GM12872 (cell line): ENCODE data around the gene ARL6IP6.

ENCODE experiments used
- CTCF ChIP-seq: IDR thresholded peaks from 3 replicates; pipeline ENCODE4 v1.5.1; 2011; ENCODE audit warnings: low read depth, mild to moderate bottlenecking, low read length, moderate library complexity; ENCODE audit not compliant: insufficient read depth

Gene ARL6IP6

GRCh38 chr2:152759290-152760072 lies 41.1 kb downstream of the ARL6IP6 start:
- no peak for TF ChIP-seq CTCF

DNA sequence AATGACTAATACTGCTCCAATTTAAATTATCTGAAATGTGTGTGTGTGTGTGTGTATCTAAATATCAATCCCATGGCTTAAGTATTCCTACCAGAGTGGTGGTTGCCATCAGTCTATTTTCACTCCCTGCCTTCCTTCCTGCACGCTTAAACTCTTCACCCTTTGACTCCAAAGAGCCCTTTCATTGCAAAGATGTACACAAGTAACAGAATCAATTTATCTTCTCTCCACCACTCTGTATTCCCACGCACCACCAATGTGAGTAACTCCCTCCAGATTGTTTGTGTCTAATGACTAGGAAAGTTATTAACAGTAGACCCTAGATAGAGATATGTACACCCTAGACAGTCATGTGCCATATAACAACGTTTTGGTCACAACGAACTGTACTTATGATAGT lies 42.8 kb downstream of the ARL6IP6 start:
- no peak for TF ChIP-seq CTCF

DNA sequence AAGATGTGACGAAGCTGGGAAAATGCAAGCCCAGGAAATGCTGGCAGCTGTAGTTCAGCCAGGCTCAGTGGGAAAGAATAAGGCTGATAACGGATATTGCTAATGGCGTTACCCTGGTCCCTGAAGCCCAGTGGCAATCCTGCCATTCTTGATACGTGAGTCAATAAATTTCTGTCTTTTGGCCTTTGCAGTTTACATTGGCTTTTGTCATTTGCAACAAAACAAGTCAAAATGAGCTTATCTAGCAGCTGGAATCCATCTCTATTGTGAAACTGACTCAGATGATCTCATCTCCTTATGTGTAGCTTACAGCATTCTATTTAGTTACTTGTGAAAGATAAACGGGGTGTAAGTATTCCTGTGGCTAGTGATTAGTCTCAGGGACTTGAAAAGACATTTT lies 43.8 kb downstream of the ARL6IP6 start:
- TF ChIP-seq CTCF: no peak

DNA sequence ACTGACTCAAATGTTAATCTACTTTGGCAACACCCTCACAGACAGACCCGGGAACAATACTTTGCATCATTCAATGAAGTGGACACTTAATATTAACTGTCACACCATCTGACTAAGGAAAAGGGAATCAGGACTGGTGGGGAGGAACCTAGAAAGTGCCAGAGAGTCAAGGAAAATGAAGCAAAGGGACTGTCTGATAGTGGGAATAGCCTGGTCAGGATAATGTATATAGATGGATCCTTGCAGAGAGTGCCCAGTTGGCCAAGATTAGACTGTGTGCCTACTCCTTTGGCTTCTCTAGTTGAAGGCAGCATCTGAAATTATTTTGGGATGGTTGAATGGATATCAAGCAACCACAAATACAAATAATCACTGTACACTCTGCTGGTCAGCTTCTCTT lies 45.2 kb downstream of the ARL6IP6 start:
- no peak for TF ChIP-seq CTCF

- no peak for TF ChIP-seq CTCF
Measured at GRCh38 chr2:152766928-152767327, 48.5 kb downstream of the ARL6IP6 start.

DNA sequence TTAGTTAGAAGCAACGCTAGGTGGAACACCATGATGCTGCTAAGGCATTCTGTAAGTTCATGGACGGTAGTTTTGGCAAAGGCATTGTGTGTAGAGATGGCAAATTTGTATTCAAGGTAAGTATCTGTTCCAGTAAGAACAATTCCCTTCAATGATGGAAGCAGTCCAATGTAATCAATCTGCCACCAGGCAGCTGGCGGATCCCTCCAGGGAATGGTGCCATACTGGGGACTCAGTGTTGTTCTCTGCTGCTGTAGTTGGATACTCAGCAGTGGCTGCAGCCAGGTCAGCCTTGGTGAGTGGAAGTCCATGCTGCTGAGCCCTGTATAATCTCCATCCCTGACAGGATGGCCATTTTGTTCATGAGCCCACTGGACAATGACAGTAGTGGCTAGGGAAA lies 62.8 kb downstream of the ARL6IP6 start:
- no peak for TF ChIP-seq CTCF

- no peak for TF ChIP-seq CTCF
Measured at GRCh38 chr2:152782171-152782570, 63.8 kb downstream of the ARL6IP6 start.
